Astrocyte (in vitro differentiated cells and primary cell): ENCODE results near the gene LGALSL.

Experiments
- EZH2 ChIP-seq: IDR thresholded peaks from 2 replicates; pipeline ENCODE4 v1.6.1; 2012; ENCODE audit warnings: mild to moderate bottlenecking, low read length, inconsistent platforms; ENCODE audit not compliant: insufficient read depth
- TF ChIP-seq, protein P1 (sequence below): IDR thresholded peaks from 2 replicates; pipeline ENCODE4 v1.5.1; 2011; ENCODE audit warnings: low read depth, mild to moderate bottlenecking, inconsistent platforms, low read length, moderate library complexity; ENCODE audit not compliant: insufficient read depth

DNA sequence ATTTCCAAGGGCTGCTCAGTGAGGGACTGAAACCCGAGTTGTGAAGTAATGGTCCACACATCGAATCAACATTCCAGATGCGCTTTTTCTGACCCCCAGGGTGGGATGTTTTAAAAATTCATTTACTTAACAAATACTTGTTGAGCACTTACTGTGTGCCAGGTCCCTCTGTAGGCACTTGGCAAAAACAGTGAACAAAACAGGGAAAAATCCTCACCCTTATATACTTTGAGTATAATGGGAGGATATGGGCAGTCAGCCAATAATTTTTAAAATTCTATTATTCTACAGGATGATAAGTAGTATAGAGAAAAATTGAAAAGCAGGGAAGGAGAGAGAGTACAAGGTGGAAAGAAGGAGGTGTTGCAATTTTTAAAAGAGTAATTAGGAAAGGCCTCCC is 38.9 kb downstream of the LGALSL start:
- TF ChIP-seq, protein P1, sequence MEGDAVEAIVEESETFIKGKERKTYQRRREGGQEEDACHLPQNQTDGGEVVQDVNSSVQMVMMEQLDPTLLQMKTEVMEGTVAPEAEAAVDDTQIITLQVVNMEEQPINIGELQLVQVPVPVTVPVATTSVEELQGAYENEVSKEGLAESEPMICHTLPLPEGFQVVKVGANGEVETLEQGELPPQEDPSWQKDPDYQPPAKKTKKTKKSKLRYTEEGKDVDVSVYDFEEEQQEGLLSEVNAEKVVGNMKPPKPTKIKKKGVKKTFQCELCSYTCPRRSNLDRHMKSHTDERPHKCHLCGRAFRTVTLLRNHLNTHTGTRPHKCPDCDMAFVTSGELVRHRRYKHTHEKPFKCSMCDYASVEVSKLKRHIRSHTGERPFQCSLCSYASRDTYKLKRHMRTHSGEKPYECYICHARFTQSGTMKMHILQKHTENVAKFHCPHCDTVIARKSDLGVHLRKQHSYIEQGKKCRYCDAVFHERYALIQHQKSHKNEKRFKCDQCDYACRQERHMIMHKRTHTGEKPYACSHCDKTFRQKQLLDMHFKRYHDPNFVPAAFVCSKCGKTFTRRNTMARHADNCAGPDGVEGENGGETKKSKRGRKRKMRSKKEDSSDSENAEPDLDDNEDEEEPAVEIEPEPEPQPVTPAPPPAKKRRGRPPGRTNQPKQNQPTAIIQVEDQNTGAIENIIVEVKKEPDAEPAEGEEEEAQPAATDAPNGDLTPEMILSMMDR, result no peak
- no peak for TF ChIP-seq EZH2
